ENCODE measurements around the gene ERRFI1. TPM values are rescaled to one million over a fixed set of nuclear protein-coding genes. Genes with fewer than 3 reads are reported as not detected.
"Not testable (repeated sequence)": the region's sequence is repeated elsewhere in the genome, so short reads cannot be mapped to it uniquely, and the experiment has no call there.

ERRFI1 gene
- total and polyA plus RNA-seq, 10 donors, result 2.0 to 12.5 (median 7.9) TPM

DNA sequence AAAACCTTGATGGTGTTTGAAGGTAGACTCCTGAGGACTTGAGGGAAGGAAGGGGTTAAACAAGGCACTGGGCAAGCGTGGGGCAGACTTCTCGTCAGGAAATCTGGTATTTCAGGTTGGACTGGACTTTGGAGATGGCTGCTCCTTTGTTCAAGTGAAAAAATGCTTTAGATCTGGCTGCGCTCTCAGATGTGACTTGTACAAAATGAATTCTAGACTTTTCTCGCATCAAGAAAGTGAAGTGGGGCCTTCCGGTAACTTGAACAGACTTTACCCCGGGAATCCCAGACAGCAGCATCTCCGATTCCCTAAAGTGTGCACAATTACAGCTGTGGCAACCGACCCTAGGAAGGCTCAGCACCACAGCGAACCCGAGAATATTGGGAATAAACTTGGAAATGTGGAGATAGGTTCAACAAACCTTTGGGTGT, 44.3 kb upstream of the ERRFI1 start:
- WGBS, 5 donors, result 57 to 66% (median 60%) methylated on average over 10 of the region's 10 CpGs

DNA sequence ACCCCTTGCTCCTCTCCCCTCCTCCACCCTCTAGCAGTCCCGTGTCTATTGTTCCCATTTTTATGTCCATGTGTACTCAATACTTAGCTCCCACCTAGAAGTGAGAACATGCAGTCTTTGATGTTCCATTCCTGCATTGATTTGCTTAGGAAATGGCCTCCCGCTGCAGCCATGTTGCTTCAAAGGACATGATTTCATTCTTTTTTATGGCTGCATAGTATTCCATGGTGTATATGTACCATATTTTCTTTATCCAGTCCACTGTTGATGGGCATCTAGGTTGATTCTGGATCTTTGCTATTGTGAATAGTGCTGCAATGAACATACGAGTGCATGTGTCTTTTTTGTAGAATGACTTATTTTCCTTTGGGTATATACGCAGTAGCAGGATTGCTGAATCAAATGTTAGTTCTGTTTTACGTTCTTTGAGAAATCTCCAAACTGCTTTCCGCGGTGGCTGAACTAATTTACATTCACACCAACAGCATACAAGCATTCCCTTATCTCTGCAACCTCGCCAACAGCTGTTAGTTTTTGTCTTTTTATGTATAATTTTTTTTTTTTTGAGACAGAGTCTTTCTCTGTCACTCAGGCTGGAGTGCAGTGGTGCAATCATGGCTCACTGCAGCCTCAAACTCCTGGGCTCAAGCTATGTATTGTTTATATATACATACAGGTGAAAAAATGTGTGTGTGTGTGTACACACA, 43.7 kb upstream of the ERRFI1 start:
- intact Hi-C loops (cut with DNase I; ENCODE audit: low total_unique reads); H3K27me3 ChIP-seq (replicated peaks in 1 of 7); DNase-seq; H3K27ac ChIP-seq; H3K4me1 ChIP-seq; H3K4me3 ChIP-seq; H3K36me3 ChIP-seq; H3K9me3 ChIP-seq: not testable (repeated sequence)
- WGBS, 5 donors, result 91 to 95% (median 93%) methylated on average over 8 of the region's 8 CpGs

More for the DNA sequence above, 44.3 kb upstream of the ERRFI1 start:
- Histone ChIP-seq H3K4me3 (no peak overlapping the region), H3K27ac (no peak overlapping the region), H3K27me3 (replicated peaks in 1 of 7) (peaks cover 0 to 6% (median 0%) of the 10 kb centered on the region in 7 donors), H3K4me1 (no peaks in the 10 kb centered on the region), H3K36me3 (no peaks in the 10 kb centered on the region), H3K9me3 (peaks cover 0 to 4% (median 0%) of the 10 kb centered on the region in 8 donors)
- TF ChIP-seq POLR2A (IDR thresholded peaks at IDR 0.05), result no peak
- TF ChIP-seq, protein P1, sequence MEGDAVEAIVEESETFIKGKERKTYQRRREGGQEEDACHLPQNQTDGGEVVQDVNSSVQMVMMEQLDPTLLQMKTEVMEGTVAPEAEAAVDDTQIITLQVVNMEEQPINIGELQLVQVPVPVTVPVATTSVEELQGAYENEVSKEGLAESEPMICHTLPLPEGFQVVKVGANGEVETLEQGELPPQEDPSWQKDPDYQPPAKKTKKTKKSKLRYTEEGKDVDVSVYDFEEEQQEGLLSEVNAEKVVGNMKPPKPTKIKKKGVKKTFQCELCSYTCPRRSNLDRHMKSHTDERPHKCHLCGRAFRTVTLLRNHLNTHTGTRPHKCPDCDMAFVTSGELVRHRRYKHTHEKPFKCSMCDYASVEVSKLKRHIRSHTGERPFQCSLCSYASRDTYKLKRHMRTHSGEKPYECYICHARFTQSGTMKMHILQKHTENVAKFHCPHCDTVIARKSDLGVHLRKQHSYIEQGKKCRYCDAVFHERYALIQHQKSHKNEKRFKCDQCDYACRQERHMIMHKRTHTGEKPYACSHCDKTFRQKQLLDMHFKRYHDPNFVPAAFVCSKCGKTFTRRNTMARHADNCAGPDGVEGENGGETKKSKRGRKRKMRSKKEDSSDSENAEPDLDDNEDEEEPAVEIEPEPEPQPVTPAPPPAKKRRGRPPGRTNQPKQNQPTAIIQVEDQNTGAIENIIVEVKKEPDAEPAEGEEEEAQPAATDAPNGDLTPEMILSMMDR (IDR thresholded peaks at IDR 0.05 in 8 of 11, conservative IDR thresholded peaks at IDR 0.05 in 3 of 11), result no peak
- TF ChIP-seq POLR2AphosphoS5 (IDR thresholded peaks at IDR 0.05), result no peak
- no peak for DNase-seq
- intact Hi-C loops (cut with DNase I; ENCODE audit: low total_unique reads), result no loop called here

DNA sequence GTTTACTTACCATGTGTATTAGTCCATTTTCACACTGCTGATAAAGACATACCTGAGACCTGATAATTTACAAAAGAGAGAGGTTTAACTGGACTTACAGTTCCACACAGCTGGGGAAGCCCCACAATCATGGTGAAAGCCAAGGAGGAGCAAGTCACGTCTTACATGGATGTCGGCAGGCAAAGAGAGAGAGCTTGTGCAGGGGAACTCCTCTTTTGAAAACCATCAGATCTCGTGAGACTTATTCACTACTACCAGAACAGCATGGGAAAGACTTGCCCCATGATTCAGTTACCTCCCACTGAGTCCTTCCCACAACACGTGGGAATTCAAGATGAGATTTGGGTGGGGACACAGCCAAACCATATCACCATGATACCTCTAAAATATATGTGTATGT, 39.3 kb upstream of the ERRFI1 start:
- Histone ChIP-seq H3K9me3 (peaks cover 0 to 4% (median 0%) of the 10 kb centered on the region in 8 donors), H3K4me3 (no peak overlapping the region), H3K27me3 (replicated peaks in 1 of 7) (peaks cover 0 to 14% (median 0%) of the 10 kb centered on the region in 7 donors), H3K27ac (no peak overlapping the region), H3K4me1 (no peaks in the 10 kb centered on the region), H3K36me3 (no peaks in the 10 kb centered on the region)
- no peak for DNase-seq
- WGBS, 5 donors, result 83 to 93% (median 86%) methylated on average over 4 of the region's 4 CpGs
- TF ChIP-seq POLR2A (IDR thresholded peaks at IDR 0.05), result no peak
- TF ChIP-seq POLR2AphosphoS5 (IDR thresholded peaks at IDR 0.05), result no peak
- TF ChIP-seq, protein P1 (IDR thresholded peaks at IDR 0.05 in 8 of 11, conservative IDR thresholded peaks at IDR 0.05 in 3 of 11), result no peak
- intact Hi-C loops (cut with DNase I; ENCODE audit: low total_unique reads), result no loop called here

DNA sequence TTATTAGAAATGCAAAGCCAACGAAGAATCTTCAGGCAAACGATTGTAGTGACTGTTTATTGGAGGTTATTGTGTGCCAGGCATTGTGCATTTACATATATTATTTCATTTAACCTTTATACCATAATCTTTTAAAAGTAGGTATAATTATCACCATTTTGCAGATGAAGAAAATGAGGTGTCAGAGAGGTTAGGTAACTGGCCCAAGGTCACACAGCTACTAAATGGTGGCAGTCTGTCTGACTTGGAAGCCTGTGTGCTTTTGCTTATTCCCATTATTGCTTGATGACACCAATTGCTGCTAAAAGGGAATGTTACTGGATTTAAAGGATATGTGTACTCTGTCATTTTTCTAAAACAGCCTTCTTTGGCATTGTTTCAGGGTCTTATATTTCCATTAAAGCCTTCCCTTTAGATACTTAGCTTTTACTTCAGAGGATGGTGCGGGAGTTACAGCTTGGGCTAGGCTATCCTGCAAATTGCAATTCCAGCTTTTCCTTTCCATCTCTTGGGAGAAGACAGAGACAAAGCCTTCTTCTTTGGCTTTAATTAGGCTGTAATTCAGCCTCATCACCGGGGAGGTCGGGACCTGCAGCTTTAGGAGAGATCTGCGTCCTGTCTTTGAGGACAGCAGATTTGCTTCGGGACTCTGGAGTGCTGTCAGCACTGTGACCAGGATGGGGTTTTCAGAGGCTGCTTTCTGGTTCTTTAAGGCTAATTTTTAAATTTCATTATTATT, 37.4 kb upstream of the ERRFI1 start:
- WGBS, 5 donors, result 63 to 68% (median 65%) methylated on average over 7 of the region's 7 CpGs

DNA sequence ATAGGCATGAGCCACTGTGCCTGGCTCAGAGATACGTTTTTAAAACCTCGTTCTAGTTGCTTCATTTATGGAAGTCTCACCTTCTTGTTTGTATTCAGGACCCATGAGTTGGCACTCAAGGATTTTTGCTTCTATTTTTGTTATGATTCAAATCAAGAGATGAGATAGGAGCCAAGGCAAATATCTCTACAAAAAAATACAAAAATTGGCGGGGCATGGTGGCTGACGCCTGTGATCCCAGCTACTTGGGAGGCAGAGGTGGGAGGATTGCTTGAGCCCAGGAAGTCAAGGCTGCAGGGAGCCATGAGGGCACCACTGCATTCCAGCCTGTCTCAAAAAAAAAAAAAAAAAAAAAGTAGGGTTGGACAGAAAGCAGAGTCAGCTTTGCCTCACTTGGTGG, 36.8 kb upstream of the ERRFI1 start:
- intact Hi-C loops (cut with DNase I; ENCODE audit: low total_unique reads), result no loop called here
- DNase-seq, result no peak
- 86 to 94% (median 89%) methylated on average over 4 of the region's 4 CpGs for WGBS, 5 donors
- no peak overlapping the region for H3K4me3 ChIP-seq
- no peaks in the 10 kb centered on the region for H3K36me3 ChIP-seq
- TF ChIP-seq POLR2A (IDR thresholded peaks at IDR 0.05) (no peak), POLR2AphosphoS5 (IDR thresholded peaks at IDR 0.05) (no peak)
- TF ChIP-seq, protein P1 (IDR thresholded peaks at IDR 0.05 in 8 of 11, conservative IDR thresholded peaks at IDR 0.05 in 3 of 11), result no peak
- H3K4me1 ChIP-seq, result no peaks in the 10 kb centered on the region
- H3K9me3 ChIP-seq, result no peaks in the 10 kb centered on the region
- H3K27me3 ChIP-seq (replicated peaks in 1 of 7), result peaks cover 0 to 14% (median 0%) of the 10 kb centered on the region in 7 donors
- H3K27ac ChIP-seq, result no peak overlapping the region

More for the DNA sequence above, 37.4 kb upstream of the ERRFI1 start:
- Histone ChIP-seq H3K4me3 (no peak overlapping the region), H3K27ac (no peak overlapping the region), H3K9me3 (no peaks in the 10 kb centered on the region), H3K27me3 (replicated peaks in 1 of 7) (peaks cover 0 to 14% (median 0%) of the 10 kb centered on the region in 7 donors), H3K4me1 (no peaks in the 10 kb centered on the region), H3K36me3 (no peaks in the 10 kb centered on the region)
- intact Hi-C loops (cut with DNase I; ENCODE audit: low total_unique reads), result no loop called here
- no peak for TF ChIP-seq POLR2A (IDR thresholded peaks at IDR 0.05)
- no peak for DNase-seq

Measured in spleen (tissue), 11 donors.